ENCODE data around the gene CAMP.

CAMP gene

DNA sequence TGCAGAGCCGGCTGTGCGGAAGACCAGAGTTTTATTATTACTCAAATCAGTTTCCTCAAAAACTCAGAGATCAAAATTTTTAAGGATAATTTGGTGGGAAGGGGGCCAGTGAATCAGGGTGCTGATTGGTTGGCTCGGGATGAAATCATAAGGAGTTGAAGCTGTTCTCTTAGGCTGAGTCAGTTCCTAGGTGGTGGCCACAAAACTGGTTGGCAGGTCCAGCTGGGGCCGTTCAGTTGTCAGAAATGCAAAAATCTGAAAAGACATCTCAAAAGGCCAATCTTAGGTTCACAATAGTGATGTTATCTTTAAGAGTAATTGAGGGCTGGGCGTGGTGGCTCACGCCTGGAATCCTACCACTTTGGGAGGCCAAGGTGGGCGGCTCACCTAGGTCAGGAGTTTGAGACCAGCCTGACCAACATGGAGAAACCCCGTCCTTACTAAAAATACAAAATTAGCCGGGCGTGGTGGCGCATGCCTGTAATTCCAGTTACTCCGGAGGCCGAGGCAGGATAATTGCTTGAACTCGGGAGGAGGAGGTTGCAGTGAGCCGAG is 15.3 kb downstream of the CAMP start:
- no peak overlapping the region for H3K27ac ChIP-seq (ENCODE audit: low read depth, low read length)
- H3K9me3 ChIP-seq (ENCODE audit: low read length) = no peaks in the 10 kb centered on the region
- H3K9ac ChIP-seq (ENCODE audit: low read length) = no peak overlapping the region
- H3K36me3 ChIP-seq (ENCODE audit: insufficient read depth, low read length) = no peaks in the 10 kb centered on the region
- H3K4me1 ChIP-seq (ENCODE audit: insufficient read depth, low read length) = peaks cover 12% of the 10 kb centered on the region
- no peak overlapping the region for H3K4me3 ChIP-seq (ENCODE audit: low read depth in 1 of 2, low read length in 2 of 2)
- H3K27me3 ChIP-seq (ENCODE audit: control insufficient read depth in 1 of 2, insufficient read depth in 2 of 2, low read length in 2 of 2) = no peaks in the 10 kb centered on the region

DNA sequence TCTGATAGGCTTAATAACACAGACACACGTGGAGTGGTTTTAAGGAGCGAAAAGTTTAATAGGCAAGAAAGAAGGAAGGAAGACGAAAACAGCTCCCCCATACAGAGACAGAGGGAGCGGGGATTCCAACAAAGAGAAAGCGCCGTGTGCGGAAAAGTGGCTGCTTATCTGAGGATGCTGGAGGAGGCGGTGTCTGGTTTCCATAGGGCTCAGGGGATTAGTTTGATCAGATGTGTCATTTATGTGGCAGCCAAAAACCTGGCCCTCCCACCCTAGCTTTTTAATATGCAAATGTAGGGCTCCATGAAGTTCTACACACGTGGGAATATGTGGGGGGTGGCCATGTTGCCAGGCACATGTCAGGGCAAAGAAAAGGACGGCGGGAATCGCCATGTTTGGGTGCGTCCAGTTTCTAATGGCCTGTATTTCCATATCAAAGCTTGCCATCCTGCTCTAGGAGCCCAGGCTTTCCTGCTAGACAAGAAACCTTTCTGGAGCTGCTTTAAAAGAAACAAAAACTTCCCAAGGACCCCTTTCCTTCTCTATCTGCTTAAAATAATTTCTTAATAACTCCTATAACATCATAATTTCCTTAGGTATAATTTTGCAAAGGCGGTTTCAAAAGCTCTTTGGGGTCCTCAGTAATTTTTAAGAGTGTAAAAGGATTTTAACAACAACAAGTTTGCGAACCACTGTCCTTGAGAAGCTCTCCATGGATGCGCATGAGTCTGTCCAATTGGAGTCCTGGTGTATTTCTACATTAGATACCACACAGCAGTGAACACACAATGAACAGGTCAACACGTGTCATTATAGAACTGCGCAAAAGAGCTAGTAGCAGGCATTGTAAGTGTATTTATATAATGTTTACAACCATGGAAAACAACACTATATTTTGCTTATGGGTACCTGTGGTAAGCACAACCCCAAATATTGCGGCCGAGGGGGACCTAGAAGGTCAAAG is 17.0 kb downstream of the CAMP start:
- H3K9me3 ChIP-seq (ENCODE audit: low read length) = no peaks in the 10 kb centered on the region
- no peaks in the 10 kb centered on the region for H3K36me3 ChIP-seq (ENCODE audit: insufficient read depth, low read length)
- no peak overlapping the region for H3K9ac ChIP-seq (ENCODE audit: low read length)
- peak overlapping the region; percentile 85 for H3K27ac ChIP-seq (ENCODE audit: low read depth, low read length)
- peaks cover 12% of the 10 kb centered on the region for H3K4me1 ChIP-seq (ENCODE audit: insufficient read depth, low read length)
- no peaks in the 10 kb centered on the region for H3K27me3 ChIP-seq (ENCODE audit: control insufficient read depth in 1 of 2, insufficient read depth in 2 of 2, low read length in 2 of 2)
- peak overlapping the region in 1 of 2 donors; percentile 82 for H3K4me3 ChIP-seq (ENCODE audit: low read depth in 1 of 2, low read length in 2 of 2)

DNA sequence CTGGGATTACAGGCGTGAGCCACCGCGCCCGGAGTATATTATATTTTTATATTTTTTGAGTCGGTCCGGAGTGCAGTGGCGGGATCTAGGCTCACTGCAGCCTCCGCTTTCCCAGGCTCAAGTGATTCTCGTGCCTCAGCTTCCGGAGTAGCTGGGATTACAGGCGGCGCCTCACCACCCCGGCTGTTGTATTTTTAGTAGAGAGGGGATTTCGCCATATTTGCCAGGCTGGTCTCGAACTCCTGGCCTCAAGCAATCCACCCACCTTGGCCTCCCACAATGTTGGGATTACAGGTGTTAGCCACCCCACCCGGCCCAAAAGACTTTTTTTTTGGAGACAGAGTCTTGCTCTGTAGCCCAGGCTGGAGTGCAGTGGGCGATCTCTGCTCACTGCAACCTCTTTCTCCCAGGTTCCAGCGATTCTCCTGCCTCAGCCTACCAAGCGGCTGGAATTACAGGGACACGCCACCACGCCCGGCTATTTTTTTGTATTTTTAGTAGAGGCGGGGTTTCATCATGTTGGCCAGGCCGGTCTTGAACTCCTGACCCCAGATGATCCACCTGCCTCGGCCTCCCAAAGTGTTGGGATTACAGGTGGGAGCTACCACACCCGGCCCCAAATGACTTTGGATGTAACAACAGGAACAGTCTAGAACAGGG is 18.6 kb downstream of the CAMP start:
- Histone ChIP-seq H3K4me3 (ENCODE audit: low read depth in 1 of 2, low read length in 2 of 2) (peak overlapping the region; percentile 77 to 82), H3K27ac (ENCODE audit: low read depth, low read length) (no peak overlapping the region), H3K36me3 (ENCODE audit: insufficient read depth, low read length) (no peaks in the 10 kb centered on the region), H3K9me3 (ENCODE audit: low read length) (no peaks in the 10 kb centered on the region), H3K4me1 (ENCODE audit: insufficient read depth, low read length) (peaks cover 12% of the 10 kb centered on the region), H3K27me3 (ENCODE audit: control insufficient read depth in 1 of 2, insufficient read depth in 2 of 2, low read length in 2 of 2) (no peaks in the 10 kb centered on the region), H3K9ac (ENCODE audit: low read length) (no peak overlapping the region)

DNA sequence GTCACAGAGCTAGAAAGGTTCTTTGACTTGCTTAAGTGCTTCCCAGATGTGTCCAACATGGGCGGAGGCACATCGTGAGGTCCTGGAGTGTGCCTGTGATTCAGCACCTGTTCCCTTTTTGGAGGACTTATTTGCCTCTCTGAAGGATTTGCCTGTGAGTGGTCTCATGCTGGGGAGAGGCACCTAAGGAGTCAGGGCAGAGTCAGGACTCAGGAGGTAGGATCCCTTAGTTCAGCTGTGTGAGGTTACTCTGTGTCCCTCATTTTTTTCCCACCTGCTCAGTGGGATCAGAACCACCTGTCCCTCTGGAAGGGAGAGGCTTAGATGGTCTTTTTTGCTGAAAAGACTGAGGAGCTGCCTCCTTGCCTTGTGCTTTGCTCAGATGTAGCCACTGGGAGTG is 20.6 kb downstream of the CAMP start:
- H3K9ac ChIP-seq (ENCODE audit: low read length) = no peak overlapping the region
- no peak overlapping the region for H3K27ac ChIP-seq (ENCODE audit: low read depth, low read length)
- H3K36me3 ChIP-seq (ENCODE audit: insufficient read depth, low read length) = no peaks in the 10 kb centered on the region
- no peak overlapping the region for H3K4me3 ChIP-seq (ENCODE audit: low read depth in 1 of 2, low read length in 2 of 2)
- no peaks in the 10 kb centered on the region for H3K27me3 ChIP-seq (ENCODE audit: control insufficient read depth in 1 of 2, insufficient read depth in 2 of 2, low read length in 2 of 2)
- no peaks in the 10 kb centered on the region for H3K9me3 ChIP-seq (ENCODE audit: low read length)
- peaks cover 12% of the 10 kb centered on the region for H3K4me1 ChIP-seq (ENCODE audit: insufficient read depth, low read length)

DNA sequence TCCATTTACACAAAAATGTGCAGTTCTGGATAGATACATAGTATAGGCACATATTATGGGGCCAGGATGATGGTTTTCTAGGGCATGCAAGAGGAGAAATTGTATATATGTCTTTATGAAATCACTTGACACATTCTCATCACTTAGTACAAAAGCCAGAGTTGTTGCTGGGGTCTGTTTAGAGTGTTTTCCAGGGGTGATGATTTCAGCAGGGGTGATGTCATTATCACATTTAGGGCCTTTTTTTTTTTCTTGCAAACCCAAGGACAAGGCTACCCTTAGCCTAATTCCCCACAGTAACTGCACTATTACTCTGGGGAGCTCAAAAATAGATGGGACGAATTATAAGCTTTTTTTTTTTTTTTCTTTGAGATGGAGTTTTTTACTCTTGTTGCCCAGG is 21.2 kb downstream of the CAMP start:
- no peak overlapping the region for H3K27ac ChIP-seq (ENCODE audit: low read depth, low read length)
- no peaks in the 10 kb centered on the region for H3K9me3 ChIP-seq (ENCODE audit: low read length)
- no peak overlapping the region for H3K9ac ChIP-seq (ENCODE audit: low read length)
- peaks cover 3% of the 10 kb centered on the region for H3K36me3 ChIP-seq (ENCODE audit: insufficient read depth, low read length)
- no peak overlapping the region for H3K4me3 ChIP-seq (ENCODE audit: low read depth in 1 of 2, low read length in 2 of 2)
- no peaks in the 10 kb centered on the region for H3K27me3 ChIP-seq (ENCODE audit: control insufficient read depth in 1 of 2, insufficient read depth in 2 of 2, low read length in 2 of 2)
- H3K4me1 ChIP-seq (ENCODE audit: insufficient read depth, low read length) = peaks cover 12% of the 10 kb centered on the region

DNA sequence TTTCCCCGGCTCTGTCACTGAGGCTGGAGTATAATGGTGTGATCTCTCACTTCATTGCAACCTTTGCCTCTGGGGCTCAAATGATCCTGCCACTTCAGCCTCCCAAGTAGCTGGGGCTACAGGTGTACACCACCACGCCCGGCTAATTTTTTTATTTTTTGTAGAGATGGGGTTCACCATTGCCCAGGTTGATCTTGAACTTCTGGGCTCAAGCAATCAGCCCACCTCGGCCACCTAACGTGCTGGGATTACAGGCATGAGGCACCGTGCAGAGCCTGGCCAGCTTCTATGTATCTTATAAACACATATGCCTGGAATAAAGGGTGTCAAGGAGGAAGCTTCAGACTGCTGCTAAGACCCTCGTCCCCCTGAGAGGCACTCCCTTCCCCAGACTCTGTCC is 21.8 kb downstream of the CAMP start:
- peaks cover 12% of the 10 kb centered on the region for H3K4me1 ChIP-seq (ENCODE audit: insufficient read depth, low read length)
- no peak overlapping the region for H3K9ac ChIP-seq (ENCODE audit: low read length)
- H3K4me3 ChIP-seq (ENCODE audit: low read depth in 1 of 2, low read length in 2 of 2) = no peak overlapping the region
- H3K36me3 ChIP-seq (ENCODE audit: insufficient read depth, low read length) = peaks cover 7% of the 10 kb centered on the region
- no peak overlapping the region for H3K27ac ChIP-seq (ENCODE audit: low read depth, low read length)
- no peaks in the 10 kb centered on the region for H3K27me3 ChIP-seq (ENCODE audit: control insufficient read depth in 1 of 2, insufficient read depth in 2 of 2, low read length in 2 of 2)
- H3K9me3 ChIP-seq (ENCODE audit: low read length) = no peaks in the 10 kb centered on the region

DNA sequence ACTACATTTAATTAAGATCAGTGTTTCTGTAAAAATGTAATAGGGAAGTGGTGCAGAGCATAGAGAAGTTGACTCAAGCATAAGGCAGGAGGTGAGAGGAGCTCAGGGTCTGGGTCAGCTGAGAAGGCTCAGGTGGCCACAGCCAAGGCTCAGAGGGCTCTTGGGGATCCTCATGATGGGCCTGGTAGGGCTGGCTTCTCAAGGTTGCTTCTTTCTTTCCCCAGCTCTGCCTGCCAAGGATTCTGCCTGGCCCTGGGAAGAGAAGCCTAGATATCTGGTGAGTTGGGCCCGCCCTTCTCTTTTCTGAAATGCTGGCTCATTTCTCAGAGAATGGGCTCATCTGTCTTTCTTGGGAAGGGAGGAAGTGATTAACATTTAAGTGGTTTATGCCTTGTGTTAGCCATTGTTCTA is 24.1 kb downstream of the CAMP start:
- Histone ChIP-seq H3K27me3 (ENCODE audit: control insufficient read depth in 1 of 2, insufficient read depth in 2 of 2, low read length in 2 of 2) (no peaks in the 10 kb centered on the region), H3K4me1 (ENCODE audit: insufficient read depth, low read length) (no peaks in the 10 kb centered on the region), H3K36me3 (ENCODE audit: insufficient read depth, low read length) (peaks cover 7% of the 10 kb centered on the region), H3K9me3 (ENCODE audit: low read length) (no peaks in the 10 kb centered on the region), H3K27ac (ENCODE audit: low read depth, low read length) (no peak overlapping the region), H3K4me3 (ENCODE audit: low read depth in 1 of 2, low read length in 2 of 2) (no peak overlapping the region), H3K9ac (ENCODE audit: low read length) (no peak overlapping the region)

DNA sequence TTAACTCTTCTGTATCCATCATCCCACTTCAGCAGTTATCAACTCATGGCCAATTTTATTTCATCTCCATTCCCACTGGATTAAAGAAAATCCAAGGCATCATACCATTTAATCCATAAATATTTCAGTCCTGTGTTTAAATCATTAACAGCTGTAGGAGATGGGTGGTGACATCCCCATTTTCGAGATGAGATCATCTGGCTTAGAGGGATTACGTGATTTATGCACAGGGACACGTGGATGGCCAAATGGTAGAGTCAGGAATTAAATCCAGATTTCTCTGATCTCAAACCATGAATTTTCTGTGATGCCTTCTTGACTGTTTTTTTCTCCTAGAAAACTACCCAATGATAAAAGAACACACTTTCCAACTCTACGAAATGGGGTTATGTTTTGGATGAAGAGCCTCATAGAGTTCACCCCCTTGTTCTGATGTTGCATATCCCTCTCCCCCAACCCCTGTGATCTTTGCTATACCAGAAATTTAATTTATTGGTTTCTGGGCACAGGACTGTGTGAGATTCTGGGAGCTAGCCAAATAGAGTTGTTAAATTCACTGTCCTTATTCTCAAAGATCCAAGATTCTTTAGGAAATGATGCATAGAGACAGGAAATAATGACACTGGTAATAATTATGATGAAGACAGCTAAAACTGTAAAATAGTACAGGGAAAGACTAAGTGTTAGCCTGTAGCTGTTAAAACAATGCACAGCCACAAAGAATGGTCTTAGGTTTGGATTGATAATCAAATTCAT is 25.0 kb downstream of the CAMP start:
- H3K27ac ChIP-seq (ENCODE audit: low read depth, low read length) = no peak overlapping the region
- no peak overlapping the region for H3K9ac ChIP-seq (ENCODE audit: low read length)
- H3K27me3 ChIP-seq (ENCODE audit: control insufficient read depth in 1 of 2, insufficient read depth in 2 of 2, low read length in 2 of 2) = no peaks in the 10 kb centered on the region
- H3K4me1 ChIP-seq (ENCODE audit: insufficient read depth, low read length) = no peaks in the 10 kb centered on the region
- H3K36me3 ChIP-seq (ENCODE audit: insufficient read depth, low read length) = peaks cover 7% of the 10 kb centered on the region
- no peaks in the 10 kb centered on the region for H3K9me3 ChIP-seq (ENCODE audit: low read length)
- H3K4me3 ChIP-seq (ENCODE audit: low read depth in 1 of 2, low read length in 2 of 2) = no peak overlapping the region

DNA sequence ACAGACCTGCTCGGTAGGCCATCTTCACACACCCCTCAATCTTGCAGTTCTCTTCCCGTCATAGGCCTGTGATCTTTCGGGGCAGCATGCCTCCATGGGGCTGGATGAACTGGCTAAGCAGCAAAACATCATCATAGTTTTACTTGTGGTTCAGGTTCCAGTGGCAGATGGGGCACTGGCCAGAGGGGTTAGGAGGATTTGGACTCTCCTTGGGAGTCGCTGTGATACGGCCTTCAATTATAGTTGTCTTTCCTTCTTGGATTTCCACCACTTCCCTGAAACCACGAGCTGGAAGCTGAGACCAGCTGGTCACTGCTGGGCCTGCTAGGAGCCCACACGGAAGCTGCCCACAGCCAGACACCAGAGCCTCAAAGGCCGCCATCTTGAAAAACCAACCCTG is 33.3 kb downstream of the CAMP start:
- H3K4me3 ChIP-seq (ENCODE audit: low read depth in 1 of 2, low read length in 2 of 2) = no peak overlapping the region
- H3K27ac ChIP-seq (ENCODE audit: low read depth, low read length) = no peak overlapping the region
- no peak overlapping the region for H3K9ac ChIP-seq (ENCODE audit: low read length)
- H3K27me3 ChIP-seq (ENCODE audit: control insufficient read depth in 1 of 2, insufficient read depth in 2 of 2, low read length in 2 of 2) = no peaks in the 10 kb centered on the region
- H3K4me1 ChIP-seq (ENCODE audit: insufficient read depth, low read length) = no peaks in the 10 kb centered on the region
- no peaks in the 10 kb centered on the region for H3K9me3 ChIP-seq (ENCODE audit: low read length)
- H3K36me3 ChIP-seq (ENCODE audit: insufficient read depth, low read length) = no peaks in the 10 kb centered on the region

DNA sequence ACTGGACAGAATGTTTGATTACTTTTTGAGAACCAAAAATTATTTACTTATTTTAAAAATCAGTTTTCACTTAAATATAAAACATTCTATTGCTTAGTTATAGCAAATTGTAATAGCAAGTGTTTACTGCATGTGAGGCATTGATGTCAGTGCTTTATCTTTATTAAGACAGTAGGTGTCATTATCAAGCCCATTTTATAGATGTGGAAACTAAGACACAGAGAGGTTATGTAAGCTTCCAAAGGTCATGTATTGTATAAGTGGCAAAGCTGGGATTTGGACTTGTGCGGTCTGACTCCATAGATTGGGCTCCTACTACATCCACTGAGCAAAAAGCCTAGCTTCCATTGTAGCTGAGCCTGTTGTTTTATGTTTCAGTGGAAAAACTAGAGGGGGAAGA is 35.2 kb downstream of the CAMP start:
- no peaks in the 10 kb centered on the region for H3K36me3 ChIP-seq (ENCODE audit: insufficient read depth, low read length)
- H3K4me1 ChIP-seq (ENCODE audit: insufficient read depth, low read length) = no peaks in the 10 kb centered on the region
- H3K27me3 ChIP-seq (ENCODE audit: control insufficient read depth in 1 of 2, insufficient read depth in 2 of 2, low read length in 2 of 2) = no peaks in the 10 kb centered on the region
- H3K27ac ChIP-seq (ENCODE audit: low read depth, low read length) = no peak overlapping the region
- H3K4me3 ChIP-seq (ENCODE audit: low read depth in 1 of 2, low read length in 2 of 2) = no peak overlapping the region
- no peak overlapping the region for H3K9ac ChIP-seq (ENCODE audit: low read length)
- H3K9me3 ChIP-seq (ENCODE audit: low read length) = no peaks in the 10 kb centered on the region

DNA sequence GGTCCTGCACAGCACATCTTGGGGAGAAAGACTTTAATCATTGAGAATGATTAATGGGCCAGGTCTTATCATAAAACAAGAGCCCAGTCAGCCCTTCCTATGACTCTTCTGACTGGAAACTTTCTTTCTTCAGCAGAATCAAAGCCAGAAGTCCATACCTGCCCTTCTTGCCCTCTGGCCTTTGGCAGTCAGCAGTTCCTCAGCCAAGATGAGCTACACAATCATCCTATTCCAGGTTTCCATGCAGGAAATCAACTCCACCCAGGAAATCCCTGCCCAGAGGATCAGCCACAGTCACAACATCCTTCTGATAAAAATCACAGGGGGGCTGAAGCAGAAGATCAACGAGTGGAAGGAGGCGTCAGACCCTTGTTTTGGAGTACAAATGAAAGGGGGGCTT is 44.5 kb downstream of the CAMP start:
- Histone ChIP-seq H3K4me1 (ENCODE audit: insufficient read depth, low read length) (no peaks in the 10 kb centered on the region), H3K36me3 (ENCODE audit: insufficient read depth, low read length) (peaks cover 21% of the 10 kb centered on the region), H3K27ac (ENCODE audit: low read depth, low read length) (no peak overlapping the region), H3K9ac (ENCODE audit: low read length) (no peak overlapping the region), H3K27me3 (ENCODE audit: control insufficient read depth in 1 of 2, insufficient read depth in 2 of 2, low read length in 2 of 2) (no peaks in the 10 kb centered on the region), H3K4me3 (ENCODE audit: low read depth in 1 of 2, low read length in 2 of 2) (no peak overlapping the region), H3K9me3 (ENCODE audit: low read length) (no peaks in the 10 kb centered on the region)

All from muscle layer of colon (tissue), 2 donors.